ENCODE results near the gene SKI. TPM values are rescaled to one million over a fixed set of nuclear protein-coding genes. Genes with fewer than 3 reads are reported as not detected.

The SKI gene
- total and polyA plus RNA-seq, 2 experiments from 2014 or later: 9.3 to 66.8 TPM

GRCh38 chr1:2298685-2299084 is 70.6 kb downstream of the SKI start (continued):
- TF ChIP-seq, protein P1, sequence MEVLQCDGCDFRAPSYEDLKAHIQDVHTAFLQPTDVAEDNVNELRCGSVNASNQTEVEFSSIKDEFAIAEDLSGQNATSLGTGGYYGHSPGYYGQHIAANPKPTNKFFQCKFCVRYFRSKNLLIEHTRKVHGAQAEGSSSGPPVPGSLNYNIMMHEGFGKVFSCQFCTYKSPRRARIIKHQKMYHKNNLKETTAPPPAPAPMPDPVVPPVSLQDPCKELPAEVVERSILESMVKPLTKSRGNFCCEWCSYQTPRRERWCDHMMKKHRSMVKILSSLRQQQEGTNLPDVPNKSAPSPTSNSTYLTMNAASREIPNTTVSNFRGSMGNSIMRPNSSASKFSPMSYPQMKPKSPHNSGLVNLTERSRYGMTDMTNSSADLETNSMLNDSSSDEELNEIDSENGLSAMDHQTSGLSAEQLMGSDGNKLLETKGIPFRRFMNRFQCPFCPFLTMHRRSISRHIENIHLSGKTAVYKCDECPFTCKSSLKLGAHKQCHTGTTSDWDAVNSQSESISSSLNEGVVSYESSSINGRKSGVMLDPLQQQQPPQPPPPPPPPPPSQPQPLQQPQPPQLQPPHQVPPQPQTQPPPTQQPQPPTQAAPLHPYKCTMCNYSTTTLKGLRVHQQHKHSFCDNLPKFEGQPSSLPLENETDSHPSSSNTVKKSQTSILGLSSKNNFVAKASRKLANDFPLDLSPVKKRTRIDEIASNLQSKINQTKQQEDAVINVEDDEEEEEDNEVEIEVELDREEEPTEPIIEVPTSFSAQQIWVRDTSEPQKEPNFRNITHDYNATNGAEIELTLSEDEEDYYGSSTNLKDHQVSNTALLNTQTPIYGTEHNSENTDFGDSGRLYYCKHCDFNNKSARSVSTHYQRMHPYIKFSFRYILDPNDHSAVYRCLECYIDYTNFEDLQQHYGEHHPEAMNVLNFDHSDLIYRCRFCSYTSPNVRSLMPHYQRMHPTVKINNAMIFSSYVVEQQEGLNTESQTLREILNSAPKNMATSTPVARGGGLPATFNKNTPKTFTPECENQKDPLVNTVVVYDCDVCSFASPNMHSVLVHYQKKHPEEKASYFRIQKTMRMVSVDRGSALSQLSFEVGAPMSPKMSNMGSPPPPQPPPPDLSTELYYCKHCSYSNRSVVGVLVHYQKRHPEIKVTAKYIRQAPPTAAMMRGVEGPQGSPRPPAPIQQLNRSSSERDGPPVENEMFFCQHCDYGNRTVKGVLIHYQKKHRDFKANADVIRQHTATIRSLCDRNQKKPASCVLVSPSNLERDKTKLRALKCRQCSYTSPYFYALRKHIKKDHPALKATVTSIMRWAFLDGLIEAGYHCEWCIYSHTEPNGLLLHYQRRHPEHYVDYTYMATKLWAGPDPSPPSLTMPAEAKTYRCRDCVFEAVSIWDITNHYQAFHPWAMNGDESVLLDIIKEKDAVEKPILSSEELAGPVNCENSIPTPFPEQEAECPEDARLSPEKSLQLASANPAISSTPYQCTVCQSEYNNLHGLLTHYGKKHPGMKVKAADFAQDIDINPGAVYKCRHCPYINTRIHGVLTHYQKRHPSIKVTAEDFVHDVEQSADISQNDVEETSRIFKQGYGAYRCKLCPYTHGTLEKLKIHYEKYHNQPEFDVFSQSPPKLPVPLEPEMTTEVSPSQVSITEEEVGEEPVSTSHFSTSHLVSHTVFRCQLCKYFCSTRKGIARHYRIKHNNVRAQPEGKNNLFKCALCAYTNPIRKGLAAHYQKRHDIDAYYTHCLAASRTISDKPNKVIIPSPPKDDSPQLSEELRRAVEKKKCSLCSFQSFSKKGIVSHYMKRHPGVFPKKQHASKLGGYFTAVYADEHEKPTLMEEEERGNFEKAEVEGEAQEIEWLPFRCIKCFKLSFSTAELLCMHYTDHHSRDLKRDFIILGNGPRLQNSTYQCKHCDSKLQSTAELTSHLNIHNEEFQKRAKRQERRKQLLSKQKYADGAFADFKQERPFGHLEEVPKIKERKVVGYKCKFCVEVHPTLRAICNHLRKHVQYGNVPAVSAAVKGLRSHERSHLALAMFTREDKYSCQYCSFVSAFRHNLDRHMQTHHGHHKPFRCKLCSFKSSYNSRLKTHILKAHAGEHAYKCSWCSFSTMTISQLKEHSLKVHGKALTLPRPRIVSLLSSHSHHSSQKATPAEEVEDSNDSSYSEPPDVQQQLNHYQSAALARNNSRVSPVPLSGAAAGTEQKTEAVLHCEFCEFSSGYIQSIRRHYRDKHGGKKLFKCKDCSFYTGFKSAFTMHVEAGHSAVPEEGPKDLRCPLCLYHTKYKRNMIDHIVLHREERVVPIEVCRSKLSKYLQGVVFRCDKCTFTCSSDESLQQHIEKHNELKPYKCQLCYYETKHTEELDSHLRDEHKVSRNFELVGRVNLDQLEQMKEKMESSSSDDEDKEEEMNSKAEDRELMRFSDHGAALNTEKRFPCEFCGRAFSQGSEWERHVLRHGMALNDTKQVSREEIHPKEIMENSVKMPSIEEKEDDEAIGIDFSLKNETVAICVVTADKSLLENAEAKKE (CRISPR knock-in tag; IDR thresholded peaks at IDR 0.05): no peak
- TF ChIP-seq NANOG (IDR thresholded peaks at IDR 0.05; ENCODE audit: borderline replicate concordance) (no peak), ZNF114 (CRISPR knock-in tag; IDR thresholded peaks at IDR 0.05) (no peak), STAT1 (IDR thresholded peaks at IDR 0.05; ENCODE audit: unreplicated experiment) (no peak), POLR2AphosphoS5 (IDR thresholded peaks at IDR 0.05; ENCODE audit: low read depth) (no peak), EZH2 (IDR thresholded peaks at IDR 0.05; ENCODE audit: low read depth, unreplicated experiment) (no peak), EZH2phosphoT487 (IDR thresholded peaks at IDR 0.05; ENCODE audit: unreplicated experiment) (no peak)
- TF ChIP-seq, protein P2, sequence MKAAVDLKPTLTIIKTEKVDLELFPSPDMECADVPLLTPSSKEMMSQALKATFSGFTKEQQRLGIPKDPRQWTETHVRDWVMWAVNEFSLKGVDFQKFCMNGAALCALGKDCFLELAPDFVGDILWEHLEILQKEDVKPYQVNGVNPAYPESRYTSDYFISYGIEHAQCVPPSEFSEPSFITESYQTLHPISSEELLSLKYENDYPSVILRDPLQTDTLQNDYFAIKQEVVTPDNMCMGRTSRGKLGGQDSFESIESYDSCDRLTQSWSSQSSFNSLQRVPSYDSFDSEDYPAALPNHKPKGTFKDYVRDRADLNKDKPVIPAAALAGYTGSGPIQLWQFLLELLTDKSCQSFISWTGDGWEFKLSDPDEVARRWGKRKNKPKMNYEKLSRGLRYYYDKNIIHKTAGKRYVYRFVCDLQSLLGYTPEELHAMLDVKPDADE (IDR thresholded peaks at IDR 0.05): no peak
- TF ChIP-seq, protein P3, sequence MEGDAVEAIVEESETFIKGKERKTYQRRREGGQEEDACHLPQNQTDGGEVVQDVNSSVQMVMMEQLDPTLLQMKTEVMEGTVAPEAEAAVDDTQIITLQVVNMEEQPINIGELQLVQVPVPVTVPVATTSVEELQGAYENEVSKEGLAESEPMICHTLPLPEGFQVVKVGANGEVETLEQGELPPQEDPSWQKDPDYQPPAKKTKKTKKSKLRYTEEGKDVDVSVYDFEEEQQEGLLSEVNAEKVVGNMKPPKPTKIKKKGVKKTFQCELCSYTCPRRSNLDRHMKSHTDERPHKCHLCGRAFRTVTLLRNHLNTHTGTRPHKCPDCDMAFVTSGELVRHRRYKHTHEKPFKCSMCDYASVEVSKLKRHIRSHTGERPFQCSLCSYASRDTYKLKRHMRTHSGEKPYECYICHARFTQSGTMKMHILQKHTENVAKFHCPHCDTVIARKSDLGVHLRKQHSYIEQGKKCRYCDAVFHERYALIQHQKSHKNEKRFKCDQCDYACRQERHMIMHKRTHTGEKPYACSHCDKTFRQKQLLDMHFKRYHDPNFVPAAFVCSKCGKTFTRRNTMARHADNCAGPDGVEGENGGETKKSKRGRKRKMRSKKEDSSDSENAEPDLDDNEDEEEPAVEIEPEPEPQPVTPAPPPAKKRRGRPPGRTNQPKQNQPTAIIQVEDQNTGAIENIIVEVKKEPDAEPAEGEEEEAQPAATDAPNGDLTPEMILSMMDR (conservative IDR thresholded peaks at IDR 0.05; ENCODE audit: low read depth in 2 of 2): no peak

Measured in GM23338 (cell line).